Germinal center (tissue), 1 donor: ENCODE results near the gene EDIL3.

Experiments used
- DNase-seq: peaks from one replicate; pipeline ENCODE4 v3.0.0; 2012; ENCODE audit warnings: mixed read lengths, low spot score

EDIL3 gene

DNA sequence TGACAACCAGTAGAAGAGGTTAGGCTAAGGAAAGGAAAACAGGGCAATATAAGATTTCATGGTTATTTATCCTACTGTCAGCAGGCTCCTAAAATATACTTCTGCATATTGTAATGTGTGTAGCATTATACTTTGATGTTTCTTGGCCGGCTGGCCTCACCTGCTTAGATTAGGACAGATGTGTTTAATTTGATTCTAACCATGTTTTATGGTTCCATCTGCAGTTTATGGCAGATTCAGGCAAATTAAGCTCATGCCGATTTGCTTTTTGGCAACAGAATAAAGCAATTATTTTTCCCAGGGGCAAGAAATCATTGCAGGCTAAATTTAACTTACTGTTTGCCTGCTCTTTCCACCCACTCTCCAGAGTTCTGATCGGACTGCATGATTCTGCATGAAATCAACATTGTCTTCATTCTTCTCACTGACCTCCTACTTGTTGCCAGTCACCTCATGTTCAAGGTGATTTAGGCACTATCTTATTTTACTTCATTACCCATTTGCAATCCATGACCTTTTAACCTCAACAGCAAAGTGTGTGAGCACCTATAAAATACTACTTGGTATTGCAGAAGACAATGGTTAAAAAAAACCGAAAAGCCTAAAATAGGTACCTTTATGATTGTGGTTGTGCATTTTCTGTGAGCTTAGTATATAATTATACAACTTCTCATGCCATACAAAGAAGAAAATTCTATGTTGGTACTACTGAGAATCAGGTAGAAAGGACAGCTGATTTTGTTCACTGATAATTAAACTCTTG is 125.2 kb downstream of the EDIL3 start:
- DNase-seq, result no peak

DNA sequence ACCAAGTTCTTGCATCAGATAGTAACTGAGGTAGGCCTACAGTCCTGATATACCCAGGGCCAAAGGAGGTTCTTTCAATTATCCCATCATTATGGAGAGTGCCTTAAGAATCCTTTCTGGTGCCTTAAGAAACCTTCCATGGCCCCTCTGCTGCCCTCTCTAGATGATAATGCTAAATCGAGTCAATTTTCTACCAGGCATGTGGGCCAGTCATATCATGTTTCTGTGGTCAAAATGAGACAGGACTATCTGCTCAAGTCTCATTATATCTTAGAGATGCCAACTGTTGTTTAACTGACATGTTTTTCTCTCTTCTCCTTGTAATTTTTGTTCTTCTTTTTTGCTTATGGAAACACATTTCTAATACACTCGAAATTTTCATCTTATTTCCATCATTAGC is 127.6 kb downstream of the EDIL3 start:
- DNase-seq, result no peak

DNA sequence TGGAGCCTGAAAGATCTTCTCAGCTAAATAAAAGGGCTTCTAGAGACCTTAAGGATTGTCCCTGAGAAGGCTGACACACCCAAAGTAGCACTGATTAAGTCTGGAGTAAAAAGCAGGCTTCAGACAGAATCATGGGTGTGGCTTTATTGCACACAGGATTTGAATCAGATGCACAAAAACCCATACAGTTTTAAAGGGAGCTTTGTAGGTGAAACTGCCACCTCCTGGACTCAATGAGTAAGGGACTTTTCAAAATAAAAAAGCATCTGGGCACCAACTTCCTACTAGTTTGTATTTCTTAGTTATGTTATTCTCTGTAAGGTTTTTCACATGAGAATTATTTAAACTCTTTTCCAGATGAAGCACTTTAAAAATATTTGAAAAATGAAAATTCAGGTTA is 129.4 kb downstream of the EDIL3 start:
- DNase-seq, result no peak

DNA sequence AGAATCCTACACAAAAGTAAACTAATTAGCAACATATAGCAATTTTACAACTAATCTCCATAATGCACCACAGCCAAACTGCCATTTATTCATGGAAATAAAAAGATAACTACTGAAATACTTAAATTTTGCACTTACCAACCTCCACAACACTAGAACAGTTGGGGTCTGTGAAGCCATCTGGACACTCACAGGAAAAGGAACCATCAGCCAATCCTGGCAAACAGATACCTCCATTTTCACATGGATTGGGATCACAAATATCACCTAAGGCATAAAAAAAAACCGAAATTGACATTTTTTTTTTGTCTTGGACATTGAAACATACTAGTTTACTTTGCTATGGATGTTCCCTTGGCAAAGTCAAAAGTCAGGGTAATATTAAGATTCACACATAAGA is 130.7 kb downstream of the EDIL3 start:
- DNase-seq, result no peak

DNA sequence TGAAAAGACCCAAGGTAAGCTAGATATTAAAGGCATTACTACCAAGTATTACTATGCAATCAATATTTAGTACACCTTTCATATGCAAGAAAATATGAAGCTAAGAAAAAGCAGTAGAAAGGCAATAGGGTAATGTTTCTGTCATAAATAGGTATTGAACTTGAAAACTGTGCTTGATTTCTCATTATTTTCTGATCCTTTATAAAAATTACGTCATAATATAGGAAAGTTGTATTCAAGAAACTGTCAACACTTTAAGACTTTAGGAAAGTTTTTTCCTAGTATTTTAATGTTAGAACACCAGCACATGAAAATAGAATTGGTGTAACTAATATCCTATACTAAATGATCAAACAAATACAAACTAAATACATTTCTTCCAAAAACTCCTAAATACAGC is 133.2 kb downstream of the EDIL3 start:
- no peak for DNase-seq

DNA sequence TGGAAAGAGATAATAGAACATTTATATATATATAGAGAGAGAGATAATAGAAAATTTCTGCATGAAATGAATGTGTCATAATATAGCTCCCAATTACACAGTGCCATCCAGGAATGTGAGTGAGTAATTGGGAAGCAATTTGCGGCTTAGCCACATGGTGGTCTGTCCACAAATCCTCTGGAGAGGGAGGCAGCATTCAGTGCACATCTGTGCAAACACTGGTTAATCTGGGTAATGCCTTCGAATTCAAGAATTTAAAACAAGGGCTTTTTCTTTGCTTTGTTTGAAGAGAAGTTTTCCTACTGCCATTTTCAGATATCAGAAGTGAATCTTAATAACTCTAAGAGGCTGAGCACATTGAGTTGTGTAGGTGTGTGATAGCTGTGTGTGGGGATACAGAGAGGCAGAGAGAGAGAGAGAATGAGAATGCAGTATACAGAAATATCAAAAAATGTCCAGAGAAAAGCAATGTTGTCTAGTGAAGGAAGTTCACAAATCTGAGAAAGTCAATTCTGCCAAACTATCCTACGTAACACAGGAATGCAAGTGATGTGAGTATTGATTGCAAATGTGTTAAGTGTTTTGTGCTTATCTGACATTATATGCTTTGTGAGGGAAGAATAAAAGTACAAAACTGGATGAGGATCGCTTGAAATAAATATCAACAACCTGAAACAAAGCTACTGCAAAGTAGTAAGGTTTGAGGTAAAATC is 134.6 kb downstream of the EDIL3 start:
- DNase-seq, result no peak

DNA sequence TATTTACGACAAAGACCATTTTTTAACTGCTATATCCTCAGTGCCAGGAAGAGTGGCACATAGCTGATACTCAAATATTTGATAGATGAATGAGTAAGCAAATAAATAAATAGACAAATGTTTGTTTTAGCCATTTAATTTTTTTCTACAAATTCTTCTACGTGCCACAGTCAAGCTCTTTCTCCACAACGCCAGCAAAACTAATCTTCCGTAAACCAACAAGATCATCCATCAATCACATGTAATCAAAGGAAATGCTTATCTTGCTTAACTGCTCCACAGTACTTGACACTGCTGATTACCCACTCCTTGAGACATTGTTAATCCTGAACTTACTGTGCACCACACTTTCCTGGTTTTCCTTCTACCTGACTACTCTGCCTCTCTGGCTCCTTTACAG is 136.7 kb downstream of the EDIL3 start:
- DNase-seq, result no peak

DNA sequence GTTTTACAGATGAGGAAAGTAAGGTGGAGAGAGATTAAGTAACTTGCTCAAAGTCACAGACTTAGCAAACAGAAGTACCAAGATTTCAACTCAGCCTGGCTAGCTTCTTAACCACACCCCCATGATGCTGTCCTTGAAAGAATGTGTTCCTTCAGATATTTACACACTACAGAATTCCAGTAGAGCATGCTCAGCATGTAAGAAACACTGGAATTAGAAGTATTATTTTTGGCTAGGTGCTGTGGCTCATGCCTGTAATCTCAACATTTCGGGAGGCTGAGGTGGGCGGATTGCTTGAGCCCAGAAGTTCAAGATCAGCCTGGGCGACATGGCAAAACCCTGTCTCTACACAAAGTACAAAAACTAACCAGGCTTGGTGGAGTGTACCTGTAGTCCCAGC is 142.4 kb downstream of the EDIL3 start:
- no peak for DNase-seq

DNA sequence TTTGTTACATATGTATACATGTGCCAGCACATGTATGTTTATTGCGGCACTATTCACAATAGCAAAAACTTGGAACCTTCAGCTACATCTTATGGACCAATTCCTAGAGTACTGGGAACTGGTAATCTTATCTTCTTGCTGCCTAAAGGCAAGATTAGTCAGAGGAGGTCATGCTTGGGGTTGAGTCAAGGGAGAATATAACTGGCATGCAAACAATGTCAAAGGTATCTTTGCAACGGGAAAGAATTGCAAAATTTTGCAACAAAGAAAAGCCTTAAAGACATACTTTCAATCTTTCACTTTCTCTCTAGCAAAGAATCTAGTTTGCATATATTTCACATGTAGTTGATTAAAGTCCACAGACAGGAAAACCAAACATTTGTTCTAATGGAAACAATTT is 145.2 kb downstream of the EDIL3 start:
- no peak for DNase-seq

DNA sequence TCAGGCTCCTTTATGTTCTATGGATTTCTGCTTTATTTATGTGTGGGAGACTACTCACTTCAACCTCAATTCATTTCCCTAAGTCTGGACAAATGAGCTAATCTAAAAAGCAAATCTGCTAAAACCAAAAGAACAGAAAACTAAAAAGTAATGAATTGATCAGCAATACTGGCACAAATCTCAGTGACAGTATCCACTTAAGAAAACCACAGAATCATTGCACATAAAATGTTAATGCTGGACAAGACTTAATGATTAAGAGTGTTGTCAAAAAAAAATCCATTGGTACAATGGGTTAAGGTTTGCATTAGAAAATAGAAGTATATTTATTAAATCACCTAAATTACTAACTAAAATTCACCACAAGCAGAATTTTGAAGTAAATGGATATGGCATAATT is 147.6 kb downstream of the EDIL3 start:
- no peak for DNase-seq

DNA sequence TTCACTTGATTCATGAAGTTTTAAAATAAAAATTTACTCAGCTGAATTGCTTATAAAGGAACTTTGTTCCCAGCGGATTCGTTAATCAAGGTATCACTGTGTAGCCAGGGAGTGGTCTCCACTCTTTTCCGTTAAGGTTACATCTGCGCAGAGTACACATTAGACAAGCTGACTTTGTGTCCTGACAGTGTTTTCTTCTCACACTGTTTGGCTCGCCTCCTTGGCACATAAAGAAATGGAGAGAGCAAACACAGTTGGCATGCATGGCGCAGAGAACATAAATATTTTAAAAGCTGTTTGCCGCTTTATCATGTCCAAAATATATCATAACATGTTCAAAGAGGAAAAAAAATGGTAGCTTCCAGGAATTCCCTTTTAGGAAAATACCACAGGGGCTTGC is 153.2 kb downstream of the EDIL3 start:
- no peak for DNase-seq

DNA sequence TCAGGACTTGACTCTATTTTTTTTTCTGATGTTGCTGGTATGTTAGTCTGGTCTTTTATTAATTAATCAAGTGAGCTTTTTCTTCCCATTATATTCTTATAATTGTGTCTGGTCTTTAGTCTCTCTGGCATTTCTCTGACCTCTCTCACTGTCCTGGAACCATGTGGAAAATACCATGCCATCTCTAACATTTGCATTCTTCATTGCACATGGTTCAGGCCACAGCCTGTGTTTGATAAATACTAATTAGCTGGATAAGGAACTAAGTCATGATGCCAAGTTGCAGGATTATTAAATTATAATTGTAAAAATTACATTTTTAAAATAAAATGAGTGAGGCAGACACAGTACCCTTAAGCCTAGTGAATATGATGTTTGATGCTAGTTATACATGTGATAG is 155.6 kb downstream of the EDIL3 start:
- no peak for DNase-seq

DNA sequence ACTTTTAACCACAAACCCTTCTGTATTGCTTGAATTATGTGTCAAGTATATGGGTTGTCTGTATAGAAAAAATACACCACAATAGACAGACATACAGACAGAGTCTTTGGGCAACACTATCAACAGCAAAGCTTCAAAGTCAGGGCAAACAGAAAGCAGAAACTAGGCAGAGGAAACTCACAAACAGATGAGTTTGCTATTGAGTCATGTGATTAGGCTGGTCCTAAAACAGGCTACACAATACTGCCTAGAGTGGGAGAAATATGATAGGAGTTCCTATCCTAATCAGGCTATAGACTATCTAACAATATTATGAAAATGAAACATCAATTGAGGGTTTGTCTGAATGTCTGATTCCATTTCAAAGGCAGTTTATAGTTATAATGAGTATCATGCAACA is 156.4 kb downstream of the EDIL3 start:
- no peak for DNase-seq

DNA sequence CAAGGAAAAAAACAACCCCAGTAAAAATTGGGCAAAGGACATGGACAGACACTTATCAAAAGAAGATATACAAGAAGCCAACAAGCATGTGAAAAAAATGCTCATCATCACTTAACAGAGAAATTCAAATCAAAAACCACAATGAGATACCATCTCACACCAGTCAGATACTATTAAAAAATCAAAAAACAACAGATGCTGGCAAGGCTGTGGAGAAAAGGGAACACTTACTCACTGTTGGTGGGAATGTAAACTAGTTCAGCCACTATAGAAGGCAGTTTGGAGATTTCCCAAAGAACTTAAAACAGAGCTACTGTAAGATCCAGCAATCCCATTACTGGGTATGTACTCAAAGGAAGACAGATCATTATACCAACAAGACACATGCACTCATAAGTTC is 157.4 kb downstream of the EDIL3 start:
- no peak for DNase-seq

DNA sequence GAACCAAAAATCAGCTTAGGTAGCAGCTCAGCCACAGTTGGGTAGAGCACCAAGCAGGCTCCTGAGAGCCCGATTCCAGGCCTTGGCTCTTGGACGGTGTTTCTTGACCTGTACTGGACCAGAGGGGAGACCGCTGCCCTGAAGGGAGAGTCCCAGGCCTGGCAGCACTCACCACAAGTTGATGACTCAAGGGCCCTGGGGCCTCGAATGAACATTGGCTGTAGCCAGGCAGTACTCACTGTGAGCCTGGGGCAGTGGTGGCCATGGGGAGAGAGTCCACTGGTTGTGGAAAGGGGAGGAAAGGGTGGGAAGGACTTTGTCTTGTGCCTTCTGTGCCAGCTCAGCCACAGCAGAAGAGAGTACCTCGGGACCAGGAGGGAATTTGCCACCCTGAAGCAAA is 166.1 kb downstream of the EDIL3 start:
- no peak for DNase-seq

DNA sequence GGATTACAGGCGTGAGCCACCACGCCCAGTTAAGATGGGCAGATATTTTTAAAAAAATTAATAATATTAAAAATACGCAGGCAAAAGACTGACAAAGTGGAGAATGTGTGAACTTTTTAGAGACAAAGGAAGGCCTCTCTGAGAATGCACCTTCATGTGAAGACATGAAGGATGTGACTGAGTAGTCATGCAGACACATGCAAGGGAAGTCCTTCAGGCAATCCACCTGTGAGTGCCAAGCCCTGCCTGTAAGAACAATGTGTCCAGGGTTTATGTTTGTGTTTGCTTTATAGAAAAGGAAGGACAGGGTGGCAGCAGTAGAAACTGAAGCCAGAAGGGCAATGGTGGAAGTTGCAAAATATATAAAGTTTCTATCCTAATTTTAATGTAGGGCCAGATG is 169.2 kb downstream of the EDIL3 start:
- DNase-seq, result no peak

DNA sequence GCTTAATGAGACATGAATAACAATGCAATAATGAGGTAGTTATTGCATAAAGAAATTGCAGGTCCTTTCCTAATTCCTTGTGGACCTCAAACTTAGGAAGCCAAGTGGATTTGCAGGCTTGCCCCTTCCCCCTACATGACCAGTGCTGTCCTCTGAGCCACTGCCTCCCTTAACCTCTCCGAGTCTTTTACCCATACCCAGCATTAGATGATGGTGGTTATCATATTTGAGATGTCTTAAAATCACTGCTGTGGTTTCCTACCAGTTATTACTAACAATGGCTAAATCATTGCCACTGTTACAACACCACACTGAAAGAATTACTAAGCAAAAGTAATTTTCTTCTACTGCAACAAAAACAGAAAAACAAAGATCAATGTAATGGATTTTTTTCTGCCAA is 170.8 kb downstream of the EDIL3 start:
- DNase-seq, result no peak

DNA sequence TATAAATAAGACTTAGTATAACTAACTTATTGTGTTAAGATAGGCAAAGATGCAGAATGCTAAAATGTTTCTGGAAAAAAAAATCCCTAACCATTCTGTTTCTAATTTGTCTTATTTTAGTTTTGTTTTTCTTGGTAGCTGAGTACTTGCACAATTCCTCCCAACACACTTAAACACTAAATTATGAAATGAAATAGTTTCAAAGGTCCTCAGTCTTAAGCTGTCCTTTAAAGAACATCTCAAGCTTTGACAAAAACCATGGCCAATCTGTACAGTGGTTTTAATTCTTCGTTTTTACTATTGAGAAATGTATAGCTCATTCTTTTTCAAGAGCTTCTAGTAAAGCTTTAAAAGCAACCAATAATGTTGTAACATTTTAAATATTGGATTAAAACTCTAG is 171.5 kb downstream of the EDIL3 start:
- no peak for DNase-seq

DNA sequence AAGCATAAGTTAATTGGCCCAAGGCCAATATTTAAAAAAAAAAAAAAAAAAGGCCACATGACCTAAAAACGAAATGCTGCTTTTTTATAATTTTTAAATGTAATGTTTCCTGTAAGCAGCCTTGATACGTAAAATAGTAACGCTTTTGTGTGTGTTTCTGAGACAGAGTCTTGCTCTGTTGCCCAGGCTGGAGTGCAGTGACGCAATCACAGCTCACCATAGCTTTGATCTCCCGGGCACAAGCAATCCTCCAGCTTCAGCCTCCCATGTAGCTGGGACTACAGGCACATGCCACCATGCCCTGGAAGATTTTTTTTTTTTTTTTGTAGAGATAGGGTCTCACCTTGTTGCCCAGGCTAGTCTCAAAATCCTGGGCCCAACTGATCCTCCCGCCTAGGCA is 179.9 kb downstream of the EDIL3 start:
- no peak for DNase-seq

DNA sequence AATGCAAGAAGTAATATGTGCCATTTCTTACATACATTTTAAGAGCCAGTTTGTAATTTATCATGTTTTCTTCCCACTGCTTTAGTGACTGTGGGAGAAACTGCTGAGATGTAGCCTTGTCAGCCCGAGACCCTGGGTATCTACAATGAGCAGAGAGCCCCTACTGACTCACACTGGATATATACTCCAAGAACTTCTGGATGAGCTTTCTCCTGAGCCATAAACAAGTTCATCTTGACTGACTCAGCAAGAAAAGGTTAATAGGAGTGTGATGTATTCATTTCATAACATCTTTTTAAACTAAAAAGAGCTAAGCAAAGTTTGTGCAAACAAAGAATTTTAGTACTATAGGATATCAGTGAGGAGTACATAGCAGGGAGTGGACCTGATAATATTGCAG is 182.5 kb downstream of the EDIL3 start:
- no peak for DNase-seq

DNA sequence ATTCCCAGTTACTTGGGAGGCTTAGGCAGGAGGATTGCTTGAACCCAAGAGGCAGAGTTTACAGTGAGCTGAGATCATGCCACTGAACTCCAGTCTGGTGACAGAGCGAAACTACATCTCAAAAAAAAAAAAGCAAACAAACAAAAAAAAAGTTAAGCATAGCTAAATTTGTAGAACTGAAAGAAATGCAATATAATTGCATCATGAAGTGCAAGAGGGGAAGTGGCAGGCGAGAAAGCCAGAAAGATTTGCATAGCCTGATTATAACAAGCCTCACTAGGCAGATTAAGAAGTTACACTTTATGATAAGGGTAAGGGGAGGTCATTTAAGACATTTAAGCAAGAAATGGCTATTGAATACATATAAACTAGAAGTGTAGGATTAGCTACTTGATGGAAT is 187.1 kb downstream of the EDIL3 start:
- DNase-seq, result no peak

DNA sequence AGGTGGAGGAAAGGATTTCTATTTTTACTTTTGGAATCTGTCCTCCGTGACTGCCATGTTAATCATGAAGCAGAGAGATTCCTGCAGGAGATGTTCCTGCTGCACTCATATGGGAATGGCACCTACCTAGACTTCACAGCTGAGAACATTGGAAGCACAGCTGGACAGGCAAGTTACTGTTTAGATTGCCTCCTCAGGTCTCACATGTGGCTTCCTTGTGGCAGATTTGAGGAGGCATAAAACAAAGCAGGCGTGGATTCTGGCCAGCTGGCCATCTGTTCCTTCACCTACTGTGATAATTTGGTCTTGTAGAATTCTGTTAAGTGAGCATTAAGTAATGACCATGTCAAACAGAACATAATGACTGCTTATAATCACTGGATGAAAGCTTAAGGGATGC is 193.4 kb downstream of the EDIL3 start:
- no peak for DNase-seq

DNA sequence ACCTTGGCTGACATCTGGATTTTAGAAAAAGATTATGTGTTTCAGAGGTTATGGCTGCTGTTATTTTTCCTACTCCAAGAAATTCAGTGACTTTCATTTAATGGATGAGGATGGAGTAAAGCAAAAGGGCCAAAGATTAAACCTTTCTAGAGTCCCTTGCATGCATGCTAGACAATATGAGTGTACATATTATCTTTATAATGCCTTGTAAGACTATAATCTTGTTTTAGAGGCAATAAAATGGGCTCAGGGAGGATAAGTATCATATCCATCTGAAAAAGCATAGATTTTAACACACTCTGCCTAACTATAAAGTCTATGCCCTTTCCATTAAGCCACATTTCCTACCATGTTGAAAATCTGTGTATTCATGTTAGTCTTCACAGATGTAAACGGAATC is 199.8 kb downstream of the EDIL3 start:
- no peak for DNase-seq

DNA sequence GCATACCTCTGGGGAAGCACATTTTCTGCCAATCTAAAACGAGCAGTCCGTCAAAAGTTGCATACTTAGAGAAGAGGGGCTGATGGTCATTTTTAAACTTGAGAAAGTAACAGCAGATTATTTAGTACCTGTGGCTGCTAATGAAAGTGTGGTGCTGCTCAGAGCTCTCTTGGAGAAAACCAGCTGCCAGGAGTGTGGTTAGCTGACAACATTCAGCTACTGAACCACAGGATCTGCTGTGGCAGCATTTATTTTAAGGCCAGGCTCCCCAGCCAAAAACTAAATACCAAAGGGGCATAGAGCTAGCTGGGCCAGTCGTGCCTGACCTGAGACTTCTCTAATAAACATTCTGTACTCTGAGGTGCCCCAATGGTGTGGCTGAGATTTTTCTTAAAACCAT is 203.6 kb downstream of the EDIL3 start:
- no peak for DNase-seq
